Fibroblast of lung (primary cell): ENCODE data around the gene UBE2N.

ENCODE experiments used
- EZH2 ChIP-seq: IDR thresholded peaks from 2 replicates; pipeline ENCODE4 v1.5.1; 2012; ENCODE audit warnings: low read length, control low read depth, mild to moderate bottlenecking; ENCODE audit errors: missing control alignments
- TF ChIP-seq, protein P1 (sequence below), 2 donors: IDR thresholded peaks in 1 of 2; conservative IDR thresholded peaks in 1 of 2; 1 replicate in 1 of 2; 2 replicates in 1 of 2; pipeline ENCODE4 v1.5.1; 2011 to 2012; ENCODE audit warnings: low read length in 2 of 2, control low read depth in 1 of 2, inconsistent platforms in 1 of 2, low read depth in 1 of 2, mild to moderate bottlenecking in 1 of 2

DNA sequence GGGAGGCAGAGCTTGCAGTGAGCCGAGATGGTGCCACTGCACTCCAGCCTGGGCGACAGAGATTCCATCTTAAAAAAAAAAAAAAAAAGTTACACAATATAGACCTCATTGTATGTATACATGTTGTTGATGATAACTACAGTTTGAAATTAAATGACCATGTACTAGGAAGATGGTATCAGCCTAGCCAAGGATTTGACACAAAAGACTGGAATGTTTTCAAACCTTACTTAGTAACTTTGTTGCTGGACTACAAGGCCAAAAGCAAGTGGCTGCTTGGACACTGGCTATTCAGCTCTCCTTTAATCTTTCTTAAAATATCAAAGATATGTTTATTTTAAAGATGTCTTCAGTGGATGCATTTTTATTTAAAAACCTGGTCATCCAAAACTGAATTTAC is 82.9 kb downstream of the UBE2N start:
- TF ChIP-seq, protein P1, sequence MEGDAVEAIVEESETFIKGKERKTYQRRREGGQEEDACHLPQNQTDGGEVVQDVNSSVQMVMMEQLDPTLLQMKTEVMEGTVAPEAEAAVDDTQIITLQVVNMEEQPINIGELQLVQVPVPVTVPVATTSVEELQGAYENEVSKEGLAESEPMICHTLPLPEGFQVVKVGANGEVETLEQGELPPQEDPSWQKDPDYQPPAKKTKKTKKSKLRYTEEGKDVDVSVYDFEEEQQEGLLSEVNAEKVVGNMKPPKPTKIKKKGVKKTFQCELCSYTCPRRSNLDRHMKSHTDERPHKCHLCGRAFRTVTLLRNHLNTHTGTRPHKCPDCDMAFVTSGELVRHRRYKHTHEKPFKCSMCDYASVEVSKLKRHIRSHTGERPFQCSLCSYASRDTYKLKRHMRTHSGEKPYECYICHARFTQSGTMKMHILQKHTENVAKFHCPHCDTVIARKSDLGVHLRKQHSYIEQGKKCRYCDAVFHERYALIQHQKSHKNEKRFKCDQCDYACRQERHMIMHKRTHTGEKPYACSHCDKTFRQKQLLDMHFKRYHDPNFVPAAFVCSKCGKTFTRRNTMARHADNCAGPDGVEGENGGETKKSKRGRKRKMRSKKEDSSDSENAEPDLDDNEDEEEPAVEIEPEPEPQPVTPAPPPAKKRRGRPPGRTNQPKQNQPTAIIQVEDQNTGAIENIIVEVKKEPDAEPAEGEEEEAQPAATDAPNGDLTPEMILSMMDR (conservative IDR thresholded peaks at IDR 0.05 in 1 of 2, IDR thresholded peaks at IDR 0.05 in 1 of 2; ENCODE audit: low read depth in 1 of 2, low read length in 2 of 2), result no peak
- no peak for TF ChIP-seq EZH2
